A673 (cell line): ENCODE results near the gene PROC. TPM values are rescaled to one million over a fixed set of nuclear protein-coding genes. Genes with fewer than 3 reads are reported as not detected.

Experiments
- BruUV-seq: library from RNA; stranded (reverse); fragments of 400-500 nt; replicated peaks from 2 replicates; lab custom pipeline; 2021; lab: Mats Ljungman, UMichigan
- CTCF ChIA-PET: fragments of 300-600 bp; sonication (Branson Sonifier 250); formaldehyde crosslinking; loops from one replicate; lab custom pipeline; 2022; ENCODE audit warnings: antibody characterized with exemption; lab: Charles Lee
- POLR2A ChIA-PET: fragments of 300-600 bp; sonication (Branson Sonifier 250); formaldehyde crosslinking; loops from one replicate; lab custom pipeline; 2022; ENCODE audit warnings: antibody characterized with exemption; ENCODE audit not compliant: low non-redundant PET; lab: Charles Lee
- DNase-seq: peaks from one replicate; pipeline ENCODE4 v3.0.0-alpha.2; 2015; ENCODE audit warnings: low spot score
- H3K27ac ChIP-seq: fragments of 200-600 bp; sonication (generic); 2 replicates; pipeline ENCODE4 v1.5.1; 2016; ENCODE audit warnings: mixed run types, low read depth, mild to moderate bottlenecking, mixed read lengths, antibody characterized with exemption, low read length; ENCODE audit not compliant: poor library complexity, severe bottlenecking
- H3K27me3 ChIP-seq: fragments of 200-600 bp; sonication (generic); replicated peaks from 2 replicates; pipeline ENCODE4 v1.6.1; 2017; ENCODE audit warnings: mixed run types, low read depth, mild to moderate bottlenecking, mixed read lengths, antibody characterized with exemption, low read length; ENCODE audit not compliant: insufficient read depth, poor library complexity
- H3K36me3 ChIP-seq: fragments of 200-600 bp; sonication (generic); 2 replicates; pipeline ENCODE4 v1.6.1; 2016; ENCODE audit warnings: mixed run types, mild to moderate bottlenecking, mixed read lengths, antibody characterized with exemption, low read length; ENCODE audit not compliant: insufficient read depth, poor library complexity, severe bottlenecking
- H3K4me1 ChIP-seq: fragments of 200-600 bp; sonication (generic); 2 replicates; pipeline ENCODE4 v1.6.1; 2017; ENCODE audit warnings: mixed run types, mild to moderate bottlenecking, mixed read lengths, antibody characterized with exemption, low read length; ENCODE audit not compliant: insufficient read depth, poor library complexity, severe bottlenecking
- H3K4me3 ChIP-seq: fragments of 200-600 bp; sonication (generic); 2 replicates; pipeline ENCODE4 v1.5.1; 2016; ENCODE audit warnings: low read depth, mixed run types, mild to moderate bottlenecking, mixed read lengths, low read length; ENCODE audit not compliant: poor library complexity, severe bottlenecking
- H3K9me3 ChIP-seq: fragments of 200-600 bp; sonication (generic); 2 replicates; pipeline ENCODE4 v1.6.1; 2016; ENCODE audit warnings: mixed run types, low read depth, mild to moderate bottlenecking, mixed read lengths, antibody characterized with exemption, low read length; ENCODE audit not compliant: poor library complexity, severe bottlenecking
- CTCF ChIP-seq: fragments of 300-800, 200-600 bp; sonication (generic); conservative IDR thresholded peaks from 2 replicates; pipeline ENCODE4 v1.5.1; 2017; ENCODE audit warnings: low read depth, mild to moderate bottlenecking, antibody characterized with exemption, low read length, moderate library complexity, mixed read lengths
- EZH2 ChIP-seq: fragments of 200-600 bp; sonication (generic); IDR thresholded peaks from 2 replicates; pipeline ENCODE4 v1.6.1; 2017; ENCODE audit warnings: borderline replicate concordance, low read depth, mild to moderate bottlenecking, mixed read lengths, antibody characterized with exemption, low read length; ENCODE audit not compliant: poor library complexity, severe bottlenecking
- intact Hi-C: fragments of 100-400 bp; cut with micrococcal nuclease; formaldehyde crosslinking; loops from one replicate; pipeline ENCODE4 v1.10.0; 2022; ENCODE audit not compliant: unreplicated experiment
- total RNA-seq: library from RNA; stranded (reverse); gene quantifications from 2 replicates; pipeline ENCODE4 v1.2.3, GENCODE V29; 2021

Gene PROC
- total RNA-seq, 1 experiment from 2014 or later, result not detected

GRCh38 chr2:127378720-127379119 lies 39.5 kb upstream of the PROC start:
- no peaks in the 10 kb centered on the region for H3K27me3 ChIP-seq
- peaks cover 5% of the 10 kb centered on the region for H3K9me3 ChIP-seq
- no peak for DNase-seq
- TF ChIP-seq EZH2 (no peak), CTCF (no peak)
- no peaks in the 10 kb centered on the region for H3K4me1 ChIP-seq
- no TSS peak for BruUV-seq
- H3K4me3 ChIP-seq, result no peak overlapping the region
- H3K27ac ChIP-seq, result no peak overlapping the region
- no peaks in the 10 kb centered on the region for H3K36me3 ChIP-seq
- CTCF ChIA-PET, result no interaction called here
- POLR2A ChIA-PET, result no interaction called here
- intact Hi-C loops, result no loop called here

- intact Hi-C loops, result no loop called here
- POLR2A ChIA-PET, result no interaction called here
Measured at GRCh38 chr2:127379712-127380355, 38.4 kb upstream of the PROC start.

GRCh38 chr2:127381762-127382161 lies 36.5 kb upstream of the PROC start:
- H3K4me1 ChIP-seq, result peaks cover 10% of the 10 kb centered on the region
- ChIA-PET CTCF (no interaction called here), POLR2A (no interaction called here)
- H3K4me3 ChIP-seq, result no peak overlapping the region
- H3K36me3 ChIP-seq, result no peaks in the 10 kb centered on the region
- no peak overlapping the region for H3K27ac ChIP-seq
- TF ChIP-seq EZH2 (no peak), CTCF (no peak)
- H3K9me3 ChIP-seq, result no peaks in the 10 kb centered on the region
- no peak for DNase-seq
- H3K27me3 ChIP-seq, result no peaks in the 10 kb centered on the region
- intact Hi-C loops, result no loop called here
- no TSS peak for BruUV-seq

More at GRCh38 chr2:127379712-127380355, 38.4 kb upstream of the PROC start:
- Histone ChIP-seq H3K9me3 (peaks cover 5% of the 10 kb centered on the region), H3K36me3 (no peaks in the 10 kb centered on the region), H3K27ac (no peak overlapping the region), H3K4me3 (no peak overlapping the region), H3K27me3 (no peaks in the 10 kb centered on the region), H3K4me1 (no peaks in the 10 kb centered on the region)
- CTCF ChIA-PET, result no interaction called here
- BruUV-seq, result no TSS peak
- TF ChIP-seq EZH2 (no peak), CTCF (no peak)
- no peak for DNase-seq
